Fibroblast of the conjunctiva (primary cell): ENCODE results near the gene SNRPD3.
A peak's percentile ranks its signal among the peaks of the same experiment; 100 is the strongest.
"Not testable (repeated sequence)": the region's sequence is repeated elsewhere in the genome, so short reads cannot be mapped to it uniquely, and the experiment has no call there.

Source experiments
- DNase-seq: peaks from one replicate; pipeline ENCODE4 v3.0.0-alpha.2; 2010; ENCODE audit warnings: low read depth

The SNRPD3 gene

GRCh38 chr22:24532075-24532474 is 23.7 kb upstream of the SNRPD3 start:
- no peak for DNase-seq

DNA sequence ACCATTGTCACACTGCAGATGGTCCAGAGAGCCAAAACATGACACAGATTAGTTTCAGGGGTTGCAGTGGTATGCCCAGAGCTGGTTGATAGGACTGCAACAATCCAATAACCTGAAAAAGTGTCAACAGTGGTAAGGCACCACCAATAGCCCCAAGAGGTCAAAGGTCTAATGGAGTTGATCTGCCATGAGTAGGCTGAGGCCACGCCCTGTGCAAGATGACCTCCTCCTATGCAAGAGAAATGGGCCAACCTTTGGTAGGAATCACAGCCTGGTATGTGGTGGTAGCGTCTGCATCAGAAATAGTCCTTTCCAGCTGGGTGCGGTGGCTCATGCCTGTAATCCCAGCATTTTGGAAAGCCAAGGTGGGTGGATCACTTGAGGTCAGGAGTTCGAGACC is 20.5 kb upstream of the SNRPD3 start:
- no peak for DNase-seq

GRCh38 chr22:24536089-24536488 is 19.7 kb upstream of the SNRPD3 start:
- DNase-seq, result no peak

- DNase-seq, result no peak
These were observed 15.3 kb upstream of the SNRPD3 start for GRCh38 chr22:24540470-24540869.

DNA sequence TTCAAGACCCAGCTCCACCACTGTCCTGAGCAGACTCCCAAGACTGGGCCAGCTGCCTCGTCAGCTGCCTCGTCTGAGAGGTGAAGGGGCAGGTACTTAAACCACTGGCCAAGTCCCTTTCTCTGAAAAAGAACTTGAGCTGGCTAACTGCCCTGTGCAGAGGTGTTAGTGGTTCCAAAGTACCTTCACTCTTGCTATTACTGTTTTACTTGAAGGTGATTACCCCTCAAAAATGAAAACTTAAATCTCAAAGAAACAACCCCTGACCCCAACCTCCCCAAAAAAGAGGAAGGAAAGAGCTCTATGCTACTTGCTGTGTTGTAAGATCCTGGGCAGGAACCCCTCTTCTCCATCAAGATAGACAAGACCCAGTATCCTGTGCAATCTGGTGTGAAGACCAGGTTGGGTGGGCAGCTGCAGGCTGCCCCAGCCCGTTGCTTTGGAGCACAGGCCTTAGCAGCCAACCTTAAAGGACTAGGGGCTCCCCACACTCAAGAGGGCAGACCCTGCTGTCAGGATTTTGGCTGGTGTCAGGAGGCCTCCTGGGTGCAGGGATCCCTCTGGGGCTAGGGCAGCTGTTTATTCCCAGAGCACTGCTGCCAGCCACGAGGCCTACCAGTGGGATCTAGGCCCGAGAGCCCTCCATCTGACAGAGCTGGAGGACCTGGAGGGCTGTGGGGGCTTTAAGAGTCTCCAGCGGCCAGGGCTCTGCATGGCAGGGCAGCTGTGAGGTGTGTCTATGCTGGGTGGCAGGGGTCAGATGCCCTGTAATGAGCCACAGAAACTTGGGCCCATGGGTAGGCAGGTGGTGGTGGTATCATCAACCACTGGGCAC is 13.9 kb upstream of the SNRPD3 start:
- DNase-seq, result no peak

- DNase-seq, result no peak
These were observed 13.2 kb upstream of the SNRPD3 start for GRCh38 chr22:24542641-24543040.

DNA sequence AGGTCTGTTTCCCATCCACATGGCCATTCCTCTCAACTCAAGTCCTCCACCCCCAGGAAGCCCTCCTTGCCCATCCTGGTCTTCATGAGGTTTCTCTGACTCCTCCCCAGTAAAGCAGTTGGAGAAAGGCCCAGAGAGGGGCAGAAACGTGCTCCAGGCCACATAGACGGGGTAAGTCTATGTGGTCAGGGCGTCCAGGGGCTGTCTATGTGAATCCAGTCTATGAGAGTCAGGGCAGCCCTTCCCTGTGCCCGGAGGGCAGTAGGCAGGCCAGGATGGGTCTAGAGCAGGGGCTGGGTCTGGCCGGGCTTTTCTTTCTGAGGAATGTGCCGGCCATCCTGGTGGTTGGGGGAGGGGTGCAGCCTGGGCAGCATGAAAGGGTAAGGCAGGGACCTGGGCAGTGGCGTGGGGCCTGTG is 12.6 kb upstream of the SNRPD3 start:
- no peak for DNase-seq

DNA sequence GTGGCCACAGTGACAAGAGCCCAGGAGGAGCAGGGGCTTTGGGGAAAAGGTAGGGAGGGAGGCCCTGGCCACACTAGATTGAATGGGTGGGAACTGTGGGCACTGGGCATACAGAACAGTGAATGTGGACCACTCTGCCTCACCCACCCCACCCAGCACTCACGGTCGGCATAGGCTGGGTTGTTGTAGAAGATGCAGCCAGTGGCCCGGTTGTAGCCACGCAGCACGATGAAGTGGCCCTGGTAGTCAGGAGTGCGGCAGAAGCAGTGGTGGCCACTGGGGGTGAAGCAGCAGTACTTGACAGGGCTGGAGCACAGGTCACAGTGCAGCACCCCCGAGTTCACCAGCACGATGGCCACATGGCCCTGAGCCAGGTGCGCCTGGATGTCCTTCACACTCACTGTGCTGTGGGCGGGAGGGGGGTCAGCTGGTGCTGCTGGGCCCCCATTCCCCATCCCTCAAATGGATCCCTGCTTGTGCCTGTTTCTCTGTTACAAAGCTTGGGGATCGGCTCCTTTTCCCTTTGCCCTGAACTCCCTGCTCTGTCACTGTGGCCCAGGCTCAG is 12.0 kb upstream of the SNRPD3 start:
- DNase-seq, result no peak

- no peak for DNase-seq
These were observed 7.0 kb upstream of the SNRPD3 start for GRCh38 chr22:24548812-24549211.

DNA sequence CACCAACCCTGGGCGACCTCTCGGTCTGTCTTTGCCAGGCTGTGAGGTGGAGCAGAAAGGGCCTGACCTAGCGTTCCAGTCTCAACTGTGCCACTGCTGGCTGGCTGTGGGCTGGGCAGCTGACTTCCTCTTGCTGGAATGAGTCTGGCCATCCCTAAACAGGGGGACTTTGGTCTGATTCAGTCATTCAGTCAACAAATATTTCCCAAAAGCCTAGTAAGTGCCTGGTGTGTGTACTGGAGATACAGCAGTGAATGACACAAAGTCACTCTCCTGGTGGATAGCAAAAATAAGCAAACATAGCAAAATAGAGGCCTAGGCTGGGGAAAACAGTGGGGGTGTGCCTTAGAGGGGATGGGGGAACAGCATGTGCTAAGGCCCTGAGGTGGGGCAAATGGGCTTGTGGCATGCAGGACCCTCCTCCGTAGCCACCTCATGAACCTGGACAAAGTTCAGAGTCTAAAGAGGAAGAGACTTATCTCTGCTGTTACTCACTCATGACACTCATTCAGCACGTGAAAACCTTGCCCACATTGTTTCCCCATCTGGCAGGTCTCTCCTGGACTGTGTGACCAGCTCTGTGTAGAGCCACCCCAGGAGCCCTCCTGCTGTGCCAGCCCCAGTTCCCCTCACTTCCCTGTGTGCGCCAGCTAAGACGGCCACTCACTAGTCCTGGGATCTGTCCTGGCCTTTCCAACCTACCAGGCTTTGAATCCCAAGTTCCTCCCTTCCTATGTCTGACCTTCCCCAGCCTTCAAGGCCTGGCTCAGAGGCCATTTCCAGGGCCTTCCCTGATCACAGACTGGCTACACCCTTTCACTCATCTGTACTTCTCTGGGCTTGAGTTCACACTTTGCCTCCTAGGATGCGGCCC is 5.5 kb upstream of the SNRPD3 start:
- DNase-seq, result no peak

DNA sequence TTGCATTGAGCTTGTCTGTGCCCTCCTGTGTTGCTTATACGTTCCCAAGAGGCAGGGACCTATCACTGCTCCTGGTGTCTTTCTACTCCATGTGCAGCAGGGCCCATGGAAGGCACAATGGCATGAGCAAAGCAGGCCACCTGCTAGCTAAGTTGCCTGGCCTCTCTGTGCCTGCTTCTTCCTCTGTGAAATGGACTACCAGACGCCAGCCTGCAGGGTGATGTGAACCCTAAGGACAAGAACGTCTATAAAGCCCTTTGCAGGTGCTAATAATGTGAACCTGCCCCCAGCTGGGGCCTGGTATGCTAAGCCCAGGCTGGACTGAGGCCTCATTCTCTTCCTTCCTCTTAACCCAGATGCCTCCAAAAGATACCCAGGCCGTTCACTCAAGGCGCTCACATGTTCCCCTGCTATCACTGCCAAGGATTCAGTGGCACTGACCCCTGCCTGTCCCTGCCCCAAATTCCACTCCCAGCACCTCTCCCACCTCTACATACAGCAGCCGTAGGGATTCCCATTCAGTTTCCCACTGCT is 4.8 kb upstream of the SNRPD3 start:
- DNase-seq, result no peak

GRCh38 chr22:24552503-24553286 is 3.1 kb upstream of the SNRPD3 start:
- DNase-seq, result not testable (repeated sequence)

GRCh38 chr22:24553597-24554312 is 2.0 kb upstream of the SNRPD3 start:
- DNase-seq, result no peak

GRCh38 chr22:24554313-24555164 is 1.3 kb upstream of the SNRPD3 start, which contains the start of gene GUCD1:
Gene GUCD1, minus strand, starts transcription at chr22:24555138. Its CDS starts 147 bp downstream, at chr22:24554991.
- peak; percentile 6 for DNase-seq

- DNase-seq, result no peak
These were observed 3.7 kb downstream of the SNRPD3 start for GRCh38 chr22:24559471-24559870.

- no peak for DNase-seq
These were observed 7.4 kb downstream of the SNRPD3 start for GRCh38 chr22:24563246-24563645.

- DNase-seq, result peak; percentile 23
These were observed 8.7 kb downstream of the SNRPD3 start for GRCh38 chr22:24564376-24565058.

GRCh38 chr22:24565077-24565476 is 9.3 kb downstream of the SNRPD3 start:
- no peak for DNase-seq

- no peak for DNase-seq
These were observed 11.2 kb downstream of the SNRPD3 start for GRCh38 chr22:24566899-24567511.
